SK-N-SH (cell line): ENCODE data around the gene FAM83D. TPM values are rescaled to one million over a fixed set of nuclear protein-coding genes. Genes with fewer than 3 reads are reported as not detected.

Experiments
- CTCF ChIA-PET: fragments of 300-600, 350-600 bp; formaldehyde crosslinking; extraction: SDS; loops from one replicate; lab custom pipeline; 2021; lab: Yijun Ruan, JAX
- POLR2A ChIA-PET: fragments of 350-600 bp; sonication (Branson Sonifier 250); formaldehyde crosslinking; extraction: SDS; loops from one replicate; lab custom pipeline; 2020; ENCODE audit warnings: antibody characterized with exemption, inconsistent platforms; lab: Yijun Ruan, JAX
- DNase-seq: peaks from one replicate; pipeline ENCODE4 v3.0.0; 2012
- H2AFZ ChIP-seq: fragments of 200-600 bp; sonication (generic); 2 replicates; pipeline ENCODE4 v1.8.1; 2016; ENCODE audit warnings: antibody characterized with exemption, mild to moderate bottlenecking, low read depth
- H3F3A ChIP-seq: fragments of 200-600 bp; sonication (generic); replicated peaks from 2 replicates; pipeline ENCODE3; 2016; ENCODE audit warnings: antibody characterized with exemption, mild to moderate bottlenecking; ENCODE audit not compliant: insufficient read depth
- H3K27ac ChIP-seq, 2 experiments: fragments of 200-500 bp in 1 of 2; fragments of 200-600 bp in 1 of 2; sonication (Bioruptor generic) in 1 of 2; sonication (generic), shearing (Covaris generic) in 1 of 2; 2 replicates each; pipeline versions ENCODE4 v1.5.1 to v1.6.1; 2014 to 2016; ENCODE audit warnings: low read depth in 2 of 2, inconsistent platforms in 1 of 2, low read length in 1 of 2, mild to moderate bottlenecking in 1 of 2, mixed read lengths in 1 of 2
- H3K27me3 ChIP-seq: fragments of 200-600 bp; sonication (generic), shearing (Covaris generic); 2 replicates; pipeline ENCODE4 v1.6.1; 2016; ENCODE audit warnings: mixed run types; ENCODE audit not compliant: insufficient read depth
- H3K36me3 ChIP-seq, 2 experiments: fragments of 200-500 bp in 1 of 2; fragments of 200-600 bp in 1 of 2; sonication (Bioruptor generic) in 1 of 2; sonication (generic) in 1 of 2; replicated peaks in 1 of 2; 2 replicates each; pipeline versions ENCODE3 to v1.5.1; 2014 to 2016; ENCODE audit warnings: low read length in 1 of 2, mild to moderate bottlenecking in 1 of 2; ENCODE audit not compliant: insufficient read depth in 2 of 2, control insufficient read depth in 1 of 2
- H3K4me1 ChIP-seq, 2 experiments: fragments of 200-500 bp in 1 of 2; fragments of 200-600 bp in 1 of 2; sonication (Bioruptor generic) in 1 of 2; sonication (generic), shearing (Covaris generic) in 1 of 2; 2 replicates each; pipeline versions ENCODE4 v1.5.1 to v1.6.1; 2014 to 2016; ENCODE audit warnings: low read depth in 1 of 2, low read length in 1 of 2, mixed run types in 1 of 2; ENCODE audit not compliant: insufficient read depth in 2 of 2, control insufficient read depth in 1 of 2
- H3K4me2 ChIP-seq: fragments of 200-600 bp; sonication (generic), shearing (Covaris generic); 2 replicates; pipeline ENCODE4 v1.6.1; 2017; ENCODE audit warnings: mixed run types
- H3K4me3 ChIP-seq, 2 experiments: fragments of 200-500 bp in 1 of 2; fragments of 200-600 bp in 1 of 2; sonication (Bioruptor generic) in 1 of 2; sonication (generic), shearing (Covaris generic) in 1 of 2; 2 replicates each; pipeline versions ENCODE4 v1.5.1 to v1.8.1; 2014 to 2016; ENCODE audit warnings: low read depth in 2 of 2, inconsistent platforms in 1 of 2, low read length in 1 of 2, mild to moderate bottlenecking in 1 of 2, mixed read lengths in 1 of 2, moderate library complexity in 1 of 2
- H3K79me2 ChIP-seq: fragments of 200-600 bp; sonication (generic); 2 replicates; pipeline ENCODE4 v1.8.1; 2017; ENCODE audit warnings: mild to moderate bottlenecking; ENCODE audit not compliant: insufficient read depth
- H3K9ac ChIP-seq: fragments of 200-600 bp; sonication (generic); 2 replicates; pipeline ENCODE4 v1.6.1; 2017; ENCODE audit warnings: mixed run types
- H3K9me2 ChIP-seq: fragments of 200-600 bp; sonication (generic); 2 replicates; pipeline ENCODE4 v1.6.1; 2017; ENCODE audit warnings: mixed run types
- H3K9me3 ChIP-seq: fragments of 200-600 bp; sonication (generic); 2 replicates; pipeline ENCODE4 v1.6.1; 2017; ENCODE audit warnings: mixed run types, mild to moderate bottlenecking, moderate library complexity
- H4K20me1 ChIP-seq: fragments of 200-600 bp; sonication (generic); 2 replicates; pipeline ENCODE4 v1.6.1; 2017; ENCODE audit warnings: mild to moderate bottlenecking, mixed run types; ENCODE audit not compliant: insufficient read depth
- CHD2 ChIP-seq: fragments of 150-350 bp; IDR thresholded peaks from 2 replicates; pipeline ENCODE4 v1.6.1; 2018; ENCODE audit warnings: low read length; ENCODE audit not compliant: partially characterized antibody
- FOXM1 ChIP-seq: IDR thresholded peaks from 2 replicates; pipeline ENCODE4 v1.4.0; 2012; ENCODE audit warnings: low read depth, mild to moderate bottlenecking
- GABPA ChIP-seq: IDR thresholded peaks from 2 replicates; pipeline ENCODE4 v1.4.0; 2012; ENCODE audit warnings: low read depth, mild to moderate bottlenecking
- GATA2 ChIP-seq: sonication (generic); formaldehyde crosslinking; IDR thresholded peaks from 2 replicates; pipeline ENCODE4 v1.5.0; 2020; ENCODE audit warnings: mild to moderate bottlenecking, missing genetic modification reagents
- IRF3 ChIP-seq: fragments of 150-350 bp; IDR thresholded peaks from 2 replicates; pipeline ENCODE4 v1.6.1; 2016; ENCODE audit warnings: mild to moderate bottlenecking, low read depth, low read length
- JUND ChIP-seq: IDR thresholded peaks from 2 replicates; pipeline ENCODE4 v1.4.0; 2012
- MXI1 ChIP-seq: IDR thresholded peaks from 2 replicates; pipeline ENCODE4 v1.6.1; 2012; ENCODE audit warnings: mild to moderate bottlenecking, low read depth, low read length, improper control_type of control experiment
- RAD21 ChIP-seq: IDR thresholded peaks from 2 replicates; pipeline ENCODE4 v1.6.1; 2012; ENCODE audit warnings: mild to moderate bottlenecking, low read length
- REST ChIP-seq: IDR thresholded peaks from 2 replicates; pipeline ENCODE4 v1.6.1; 2012; ENCODE audit warnings: mild to moderate bottlenecking, low read depth, low read length, moderate library complexity
- RFX5 ChIP-seq: IDR thresholded peaks from 2 replicates; pipeline ENCODE4 v1.6.1; 2012; ENCODE audit warnings: mild to moderate bottlenecking, improper control_type of control experiment, low read length
- RXRA ChIP-seq: IDR thresholded peaks from 2 replicates; pipeline ENCODE4 v1.4.0; 2012; ENCODE audit warnings: low read depth, mild to moderate bottlenecking, borderline replicate concordance
- SIN3A ChIP-seq: IDR thresholded peaks from 2 replicates; pipeline ENCODE4 v1.6.1; 2012; ENCODE audit warnings: low read depth, mild to moderate bottlenecking, low read length, moderate library complexity, borderline replicate concordance
- SMC3 ChIP-seq: IDR thresholded peaks from 2 replicates; pipeline ENCODE4 v1.6.1; 2012; ENCODE audit warnings: low read depth, low read length, improper control_type of control experiment
- TCF12 ChIP-seq: IDR thresholded peaks from 2 replicates; pipeline ENCODE4 v1.4.0; 2012
- TEAD4 ChIP-seq: IDR thresholded peaks from 2 replicates; pipeline ENCODE4 v1.4.0; 2012; ENCODE audit warnings: mild to moderate bottlenecking, borderline replicate concordance; ENCODE audit not compliant: insufficient read depth
- USF2 ChIP-seq: fragments of 150-350 bp; IDR thresholded peaks from 2 replicates; pipeline ENCODE4 v1.6.1; 2017; ENCODE audit warnings: antibody characterized with exemption, low read length, low read depth, borderline replicate concordance
- ZBTB33 ChIP-seq: IDR thresholded peaks from 2 replicates; pipeline ENCODE4 v1.4.0; 2012; ENCODE audit warnings: low read depth, borderline replicate concordance
- WGBS: methylation state at CpG from one replicate; pipeline ENCODE4 v1.1.6; 2017; ENCODE audit warnings: low lambda C conversion rate; 5-methylcytosine and 5-hydroxymethylcytosine counted together
- polyA plus RNA-seq, 3 experiments: library from polyadenylated mRNA; depleted of rRNA; stranded (reverse); fragments of >200 nt; gene quantifications; 2 replicates each; pipeline ENCODE4 v1.2.3, GENCODE V29; 2012

FAM83D gene
- polyA plus RNA-seq, 1 of the 3 experiments (the other 2 are of a cell fraction), result 21.5 TPM

GRCh38 chr20:38918172-38918571, 8.0 kb upstream of the FAM83D start:
- no peak overlapping the region for H3K4me3 ChIP-seq
- no peaks in the 10 kb centered on the region for H3K36me3 ChIP-seq
- H3K9me3 ChIP-seq, result no peaks in the 10 kb centered on the region
- H3K9me2 ChIP-seq, result no peaks in the 10 kb centered on the region
- CTCF ChIA-PET, result no interaction called here
- DNase-seq, result no peak
- H3F3A ChIP-seq, result no peaks in the 10 kb centered on the region
- no peak overlapping the region for H3K4me2 ChIP-seq
- no peaks in the 10 kb centered on the region for H4K20me1 ChIP-seq
- H3K9ac ChIP-seq, result no peak overlapping the region
- H3K79me2 ChIP-seq, result no peaks in the 10 kb centered on the region
- H3K27me3 ChIP-seq, result peaks cover 11% of the 10 kb centered on the region; the same call in 1 of the 2 replicates
- TF ChIP-seq TEAD4 (no peak), TCF12 (no peak), REST (no peak), ZBTB33 (no peak), SIN3A (no peak), SMC3 (no peak), GATA2 (no peak), FOXM1 (no peak), RFX5 (no peak), MXI1 (no peak), JUND (no peak), RXRA (no peak), RAD21 (no peak), IRF3 (no peak), CHD2 (no peak), USF2 (no peak), GABPA (no peak)
- H3K27ac ChIP-seq, result no peak overlapping the region; a peak in 1 of 4 replicates
- H3K4me1 ChIP-seq, result no peaks in the 10 kb centered on the region
- POLR2A ChIA-PET, result no interaction called here
- no peak overlapping the region for H2AFZ ChIP-seq
- 65% methylated on average over 9 of the region's 19 CpGs for WGBS
